NK-92 (cell line): ENCODE data around the gene HLTF.
"Not testable (repeated sequence)": the region's sequence is repeated elsewhere in the genome, so short reads cannot be mapped to it uniquely, and the experiment has no call there.

Source experiments
- DNase-seq: peaks from one replicate; lab custom pipeline; 2025; ENCODE audit not compliant: unreplicated experiment; lab: John Stamatoyannopoulos, UW

The HLTF gene, protein sequence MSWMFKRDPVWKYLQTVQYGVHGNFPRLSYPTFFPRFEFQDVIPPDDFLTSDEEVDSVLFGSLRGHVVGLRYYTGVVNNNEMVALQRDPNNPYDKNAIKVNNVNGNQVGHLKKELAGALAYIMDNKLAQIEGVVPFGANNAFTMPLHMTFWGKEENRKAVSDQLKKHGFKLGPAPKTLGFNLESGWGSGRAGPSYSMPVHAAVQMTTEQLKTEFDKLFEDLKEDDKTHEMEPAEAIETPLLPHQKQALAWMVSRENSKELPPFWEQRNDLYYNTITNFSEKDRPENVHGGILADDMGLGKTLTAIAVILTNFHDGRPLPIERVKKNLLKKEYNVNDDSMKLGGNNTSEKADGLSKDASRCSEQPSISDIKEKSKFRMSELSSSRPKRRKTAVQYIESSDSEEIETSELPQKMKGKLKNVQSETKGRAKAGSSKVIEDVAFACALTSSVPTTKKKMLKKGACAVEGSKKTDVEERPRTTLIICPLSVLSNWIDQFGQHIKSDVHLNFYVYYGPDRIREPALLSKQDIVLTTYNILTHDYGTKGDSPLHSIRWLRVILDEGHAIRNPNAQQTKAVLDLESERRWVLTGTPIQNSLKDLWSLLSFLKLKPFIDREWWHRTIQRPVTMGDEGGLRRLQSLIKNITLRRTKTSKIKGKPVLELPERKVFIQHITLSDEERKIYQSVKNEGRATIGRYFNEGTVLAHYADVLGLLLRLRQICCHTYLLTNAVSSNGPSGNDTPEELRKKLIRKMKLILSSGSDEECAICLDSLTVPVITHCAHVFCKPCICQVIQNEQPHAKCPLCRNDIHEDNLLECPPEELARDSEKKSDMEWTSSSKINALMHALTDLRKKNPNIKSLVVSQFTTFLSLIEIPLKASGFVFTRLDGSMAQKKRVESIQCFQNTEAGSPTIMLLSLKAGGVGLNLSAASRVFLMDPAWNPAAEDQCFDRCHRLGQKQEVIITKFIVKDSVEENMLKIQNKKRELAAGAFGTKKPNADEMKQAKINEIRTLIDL

DNA sequence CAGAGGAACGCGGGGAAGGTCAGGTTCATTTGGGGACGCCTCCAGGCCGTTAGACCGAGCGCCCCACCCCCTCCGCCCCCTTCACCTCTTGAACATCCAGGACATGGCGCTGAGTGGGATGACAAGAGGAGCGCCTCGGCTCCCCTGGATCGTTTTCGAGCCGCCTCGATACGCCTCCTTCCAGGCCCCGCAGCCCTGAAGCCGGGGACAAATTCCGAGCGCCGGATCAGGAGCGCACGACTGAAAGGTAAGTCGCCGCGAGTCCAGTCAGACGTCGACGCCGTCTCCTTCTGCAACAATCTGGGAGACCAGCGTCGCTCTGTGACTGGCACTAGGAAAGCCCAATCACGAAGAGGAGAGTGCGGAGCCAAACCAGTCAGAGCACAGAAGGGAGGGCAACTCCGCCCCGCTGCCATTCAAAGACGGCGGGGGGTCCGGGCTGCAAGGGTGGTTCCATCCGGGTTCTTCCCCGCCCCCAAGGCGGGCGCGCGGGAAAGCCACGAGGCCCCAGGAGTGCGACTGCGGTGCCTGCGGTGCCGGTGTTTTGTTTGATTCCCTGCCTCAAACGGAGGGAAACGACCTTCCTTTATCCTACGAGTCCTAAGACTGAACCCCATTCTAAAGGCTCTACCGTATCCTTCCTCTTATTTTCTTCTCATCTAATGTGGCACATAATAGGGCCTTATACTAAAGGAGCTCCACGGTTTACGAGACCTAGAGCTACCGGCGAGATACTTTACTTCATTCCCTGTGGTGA is at the start of gene HLTF:
Gene HLTF (minus strand): TSS at position 302 of the 757 bp plus-strand sequence. CDS start 197 bp downstream, at position 105.
- DNase-seq: peak; percentile 51

- no peak for DNase-seq
These were observed 48.2 kb upstream of the HLTF start for GRCh38 chr3:149134575-149134974.

GRCh38 chr3:149131589-149131988 is 45.3 kb upstream of the HLTF start:
- no peak for DNase-seq

- DNase-seq: peak; percentile 29
These were observed 43.2 kb upstream of the HLTF start, which contains the start of gene HPS3 for GRCh38 chr3:149129326-149130205. TSS of gene HPS3 (plus strand) at chr3:149129638. CDS start at chr3:149129724, 86 bp downstream.

- DNase-seq: no peak
These were observed 42.5 kb upstream of the HLTF start for GRCh38 chr3:149128821-149129220.

GRCh38 chr3:149122721-149123578 is 36.6 kb upstream of the HLTF start:
- no peak for DNase-seq

GRCh38 chr3:149120051-149120972 is 34.0 kb upstream of the HLTF start:
- no peak for DNase-seq

GRCh38 chr3:149119466-149119865 is 33.1 kb upstream of the HLTF start:
- DNase-seq: no peak

DNA sequence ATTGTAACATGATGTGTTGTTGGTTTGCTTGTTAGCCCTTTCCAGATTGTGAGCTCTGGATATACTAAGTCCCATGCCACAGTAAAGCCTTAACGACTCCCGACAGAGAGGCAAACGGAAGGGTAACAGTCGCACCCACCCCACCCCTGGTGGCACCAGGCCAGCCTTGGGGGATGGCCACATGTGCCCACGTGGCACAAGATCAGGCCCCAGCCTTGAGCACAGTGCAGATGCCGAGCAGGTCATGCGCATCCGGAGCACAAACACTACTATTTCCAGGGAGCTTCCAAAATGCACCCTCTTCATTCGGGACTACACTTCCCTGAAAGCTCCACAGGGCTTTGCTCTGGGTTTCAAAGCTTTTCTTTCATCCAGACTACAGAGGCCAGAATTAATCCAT is 32.4 kb upstream of the HLTF start:
- DNase-seq: no peak

DNA sequence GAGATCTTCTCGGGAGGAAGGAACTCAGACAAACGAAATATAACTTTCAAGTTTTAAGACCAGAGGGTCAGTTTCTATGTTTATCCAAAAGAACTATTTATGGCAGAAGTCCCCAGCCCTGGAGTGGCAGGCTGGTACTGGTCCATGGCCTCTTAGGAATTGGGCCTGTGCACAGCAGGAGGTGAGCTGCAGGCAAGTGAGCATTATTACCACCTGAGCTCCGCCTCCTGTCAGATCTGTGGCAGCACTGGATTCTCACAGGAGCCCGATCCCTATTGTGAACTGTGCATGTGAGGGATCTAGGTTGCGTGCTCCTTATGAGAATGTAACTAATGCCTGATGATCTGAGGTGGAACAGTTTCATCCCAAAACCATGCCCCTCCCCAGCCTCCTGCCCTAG is 28.8 kb upstream of the HLTF start:
- no peak for DNase-seq

GRCh38 chr3:149114458-149114857 is 28.1 kb upstream of the HLTF start:
- no peak for DNase-seq

GRCh38 chr3:149104484-149104883 is 18.2 kb upstream of the HLTF start:
- DNase-seq: no peak

GRCh38 chr3:149101641-149102040 is 15.3 kb upstream of the HLTF start:
- DNase-seq: no peak

- DNase-seq: no peak
These were observed 14.8 kb upstream of the HLTF start for GRCh38 chr3:149101154-149101553.

DNA sequence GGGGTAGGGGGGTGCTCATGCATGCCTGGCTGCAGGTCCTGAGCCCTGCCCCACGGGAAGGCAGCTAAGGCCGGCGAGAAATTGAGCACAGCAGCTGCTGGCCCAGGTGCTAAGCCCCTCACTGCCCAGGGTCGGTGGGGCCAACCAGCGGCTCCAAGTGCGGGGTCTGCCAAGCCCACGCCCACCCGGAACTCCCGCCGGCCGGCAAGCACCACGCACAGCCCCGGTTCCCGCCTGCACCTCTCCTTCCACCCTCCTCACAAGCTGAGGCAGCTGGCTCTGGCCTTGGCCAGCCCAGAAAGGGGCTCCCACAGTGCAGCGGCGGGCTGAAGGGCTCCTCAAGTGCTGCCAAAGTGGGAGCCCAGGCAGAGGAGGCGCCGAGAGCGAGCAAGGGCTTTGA is 11.7 kb upstream of the HLTF start:
- DNase-seq: not testable (repeated sequence)

DNA sequence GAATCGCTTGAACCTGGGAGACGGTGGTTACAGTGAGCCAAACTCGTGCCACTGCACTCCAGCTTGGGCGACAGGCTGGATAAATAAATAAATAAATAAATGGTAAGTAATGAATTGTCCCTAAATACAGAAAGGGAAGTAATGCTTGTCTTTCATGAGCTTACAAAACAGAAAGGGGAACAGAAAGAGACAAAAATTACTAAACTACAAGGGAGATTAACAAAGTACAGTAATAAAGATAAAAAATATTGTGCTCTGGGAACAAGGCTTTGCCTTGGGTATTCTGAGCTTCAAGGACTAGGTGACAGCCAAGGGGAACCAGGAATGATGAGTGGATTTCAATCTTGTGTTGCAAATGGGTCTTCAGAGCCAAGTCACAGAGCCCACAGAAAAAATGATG is 9.2 kb upstream of the HLTF start:
- DNase-seq: no peak

GRCh38 chr3:149091983-149092382 is 5.7 kb upstream of the HLTF start:
- no peak for DNase-seq

DNA sequence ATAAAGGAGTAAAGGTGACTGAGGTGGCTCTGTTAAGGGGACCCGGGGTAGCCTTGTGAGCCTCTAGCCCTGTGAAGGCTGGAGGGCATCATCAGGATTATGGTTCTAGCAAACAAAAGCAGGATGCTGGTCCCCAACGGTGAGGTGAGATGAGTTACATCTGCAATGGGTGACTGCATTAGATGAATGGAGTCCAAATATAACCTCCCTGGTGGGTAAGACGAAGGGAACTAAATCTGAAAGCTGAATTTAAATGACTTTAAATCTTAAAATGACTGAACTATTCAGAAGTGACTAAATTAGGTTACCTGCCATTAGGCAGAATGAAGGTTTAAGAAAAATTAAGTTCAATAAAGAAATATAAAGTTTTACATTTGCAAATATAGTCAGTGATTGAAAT is 4.6 kb upstream of the HLTF start:
- DNase-seq: no peak
